HCT116 (cell line): ENCODE data around the gene INPP5B. TPM values are rescaled to one million over a fixed set of nuclear protein-coding genes. Genes with fewer than 3 reads are reported as not detected.

ENCODE experiments used
- ATAC-seq: fragments of 200-7000 bp; cut with Tn5 transposase; 2 replicates; pipeline ENCODE4 v1.9.1; 2020; ENCODE audit warnings: mild to moderate bottlenecking, moderate library complexity
- BruUV-seq: library from RNA; stranded (reverse); fragments of 400-500 nt; replicated peaks from 2 replicates; lab custom pipeline; 2021; lab: Mats Ljungman, UMichigan
- CTCF ChIA-PET: fragments of 300-600 bp; sonication (Branson Sonifier 250); formaldehyde crosslinking; loops from one replicate; lab custom pipeline; 2021; ENCODE audit warnings: antibody characterized with exemption; lab: Charles Lee
- POLR2A ChIA-PET: fragments of 300-600, 350-600 bp; sonication (Branson Sonifier 250); formaldehyde crosslinking; loops from one replicate; lab custom pipeline; 2021; ENCODE audit warnings: antibody characterized with exemption; lab: Charles Lee
- RAD21 ChIA-PET, 2 experiments: fragments of 300-600 bp; sonication (Branson Sonifier 250); formaldehyde crosslinking; loops; one replicate each; lab custom pipeline; 2023; ENCODE audit warnings: low total read pairs in 2 of 2; ENCODE audit not compliant: uncharacterized antibody in 2 of 2, unreplicated experiment in 2 of 2, low non-redundant PET in 1 of 2; lab: Charles Lee
- DNase-seq: peaks from one replicate; pipeline ENCODE4 v3.0.0-alpha.2; 2010; ENCODE audit warnings: low read depth, low spot score
- H2AFZ ChIP-seq: fragments of 200-600 bp; shearing (Covaris generic), sonication (generic); 2 replicates; pipeline ENCODE4 v1.6.1; 2017; ENCODE audit warnings: low read depth, mixed run types, mixed read lengths, antibody characterized with exemption, low read length; ENCODE audit not compliant: poor library complexity, severe bottlenecking
- H3K27ac ChIP-seq: 2 replicates; pipeline ENCODE4 v1.5.1; 2012; ENCODE audit warnings: low read depth, low read length
- H3K27me3 ChIP-seq: fragments of 200-600 bp; sonication (generic); 2 replicates; pipeline ENCODE4 v1.6.1; 2016; ENCODE audit warnings: mixed run types, low read length, mixed read lengths; ENCODE audit not compliant: insufficient read depth
- H3K36me3 ChIP-seq, 2 experiments: fragments of 200-500 bp in 1 of 2; fragments of 200-600 bp in 1 of 2; sonication (Bioruptor generic) in 1 of 2; sonication (generic) in 1 of 2; 2 replicates each; pipeline versions ENCODE4 v1.5.1 to v1.6.1; 2014 to 2016; ENCODE audit warnings: low read length in 2 of 2, inconsistent platforms in 1 of 2, mixed read lengths in 1 of 2, mixed run types in 1 of 2; ENCODE audit not compliant: insufficient read depth in 2 of 2, control insufficient read depth in 1 of 2
- H3K4me1 ChIP-seq, 2 experiments: fragments of 200-600 bp in 1 of 2; sonication (generic) in 1 of 2; 2 replicates each; pipeline versions ENCODE4 v1.5.1 to v1.6.1; 2012 to 2017; ENCODE audit warnings: low read length in 2 of 2, inconsistent platforms in 1 of 2, mild to moderate bottlenecking in 1 of 2, mixed read lengths in 1 of 2, mixed run types in 1 of 2, moderate library complexity in 1 of 2; ENCODE audit not compliant: insufficient read depth in 2 of 2, control insufficient read depth in 1 of 2
- H3K4me2 ChIP-seq: fragments of 200-600 bp; sonication (generic); 2 replicates; pipeline ENCODE4 v1.6.1; 2017; ENCODE audit warnings: mixed run types, low read length, mixed read lengths
- H3K4me3 ChIP-seq, 2 experiments: fragments of 200-600 bp in 1 of 2; sonication (generic) in 1 of 2; replicated peaks in 1 of 2; 2 replicates each; pipeline ENCODE4 v1.5.1; 2011 to 2016; ENCODE audit warnings: low read length in 2 of 2, control low read depth in 1 of 2, low read depth in 1 of 2, mild to moderate bottlenecking in 1 of 2, mixed read lengths in 1 of 2, mixed run types in 1 of 2
- H3K79me2 ChIP-seq: fragments of 200-600 bp; sonication (generic); 2 replicates; pipeline ENCODE4 v1.6.1; 2017; ENCODE audit warnings: mild to moderate bottlenecking, mixed run types, low read length, moderate library complexity, mixed read lengths; ENCODE audit not compliant: insufficient read depth
- H3K9ac ChIP-seq: fragments of 200-600 bp; sonication (generic); 2 replicates; pipeline ENCODE4 v1.6.1; 2016; ENCODE audit warnings: low read length, mixed read lengths
- H3K9me2 ChIP-seq: fragments of 200-600 bp; sonication (generic), shearing (Covaris generic); 2 replicates; pipeline ENCODE4 v1.6.1; 2017; ENCODE audit warnings: mixed run types, mild to moderate bottlenecking, moderate library complexity; ENCODE audit not compliant: insufficient read depth
- H3K9me3 ChIP-seq, 2 experiments: fragments of 200-500 bp in 1 of 2; fragments of 200-600 bp in 1 of 2; sonication (Bioruptor generic) in 1 of 2; sonication (generic) in 1 of 2; 2 replicates each; pipeline ENCODE4 v1.6.1; 2014 to 2017; ENCODE audit warnings: low read length in 2 of 2, mixed read lengths in 2 of 2, inconsistent platforms in 1 of 2, low read depth in 1 of 2, mild to moderate bottlenecking in 1 of 2, mixed run types in 1 of 2, moderate library complexity in 1 of 2; ENCODE audit not compliant: control insufficient read depth in 1 of 2, insufficient read depth in 1 of 2
- H4K20me1 ChIP-seq: fragments of 200-600 bp; sonication (generic), shearing (Covaris generic); 2 replicates; pipeline ENCODE4 v1.6.1; 2017; ENCODE audit warnings: mixed run types, mild to moderate bottlenecking, moderate library complexity; ENCODE audit not compliant: insufficient read depth
- CBX3 ChIP-seq: IDR thresholded peaks from 2 replicates; pipeline ENCODE4 v1.6.1; 2012; ENCODE audit warnings: low read depth
- CEBPB ChIP-seq: IDR thresholded peaks from 2 replicates; pipeline ENCODE4 v1.6.1; 2012; ENCODE audit warnings: low read depth
- CTCF ChIP-seq, 3 experiments: fragments of 200-600 bp in 1 of 3; sonication (generic) in 1 of 3; IDR thresholded peaks in 2 of 3; conservative IDR thresholded peaks in 1 of 3; 2 replicates each; pipeline ENCODE4 v1.5.1; 2012 to 2017; ENCODE audit warnings: low read depth in 2 of 3, low read length in 2 of 3, antibody characterized with exemption in 1 of 3, borderline replicate concordance in 1 of 3, control low read depth in 1 of 3, mild to moderate bottlenecking in 1 of 3, mixed read lengths in 1 of 3, mixed run types in 1 of 3, moderate library complexity in 1 of 3; ENCODE audit not compliant: insufficient read depth in 1 of 3
- ELF1 ChIP-seq: IDR thresholded peaks from 2 replicates; pipeline ENCODE4 v1.6.1; 2012; ENCODE audit warnings: low read depth, borderline replicate concordance
- FOSL1 ChIP-seq: IDR thresholded peaks from 2 replicates; pipeline ENCODE4 v1.6.1; 2012; ENCODE audit warnings: low read depth
- JUND ChIP-seq: IDR thresholded peaks from 2 replicates; pipeline ENCODE4 v1.6.1; 2012
- POLR2A ChIP-seq: IDR thresholded peaks from 2 replicates; pipeline ENCODE4 v1.7.0; 2011; ENCODE audit warnings: borderline replicate concordance; ENCODE audit not compliant: insufficient read depth, insufficient read length; ENCODE audit errors: extremely low read depth
- POLR2AphosphoS5 ChIP-seq: IDR thresholded peaks from 2 replicates; pipeline ENCODE4 v1.6.1; 2011; ENCODE audit warnings: mild to moderate bottlenecking, low read depth, low read length, moderate library complexity
- RAD21 ChIP-seq: IDR thresholded peaks from 2 replicates; pipeline ENCODE4 v1.6.1; 2012; ENCODE audit warnings: low read depth, mild to moderate bottlenecking
- SIN3A ChIP-seq: IDR thresholded peaks from 2 replicates; pipeline ENCODE4 v1.6.1; 2012; ENCODE audit warnings: low read depth
- SRF ChIP-seq: IDR thresholded peaks from 2 replicates; pipeline ENCODE4 v1.6.1; 2012; ENCODE audit warnings: low read depth
- intact Hi-C: fragments of 100-400 bp; cut with micrococcal nuclease; formaldehyde crosslinking; loops from 2 replicates; pipeline ENCODE4 v1.10.0; 2022
- total RNA-seq: library from RNA; stranded (reverse); gene quantifications from one replicate; pipeline ENCODE4 v1.2.1, GENCODE V29; 2021; ENCODE audit not compliant: unreplicated experiment
- TF ChIP-seq, protein P1 (sequence below): IDR thresholded peaks from 2 replicates; pipeline ENCODE4 v1.6.1; 2012; ENCODE audit warnings: low read depth
- TF ChIP-seq, protein P2 (sequence below): IDR thresholded peaks from 2 replicates; pipeline ENCODE4 v1.6.1; 2012
- TF ChIP-seq, protein P3 (sequence below): IDR thresholded peaks from 2 replicates; pipeline ENCODE4 v1.6.1; 2012

Gene INPP5B
- total RNA-seq, 1 experiment from 2014 or later = 20.8 TPM

GRCh38 chr1:37822906-37823815 lies 123.7 kb downstream of the INPP5B start:
- H3K9me3 ChIP-seq = no peaks in the 10 kb centered on the region
- intact Hi-C loops = no loop called here
- H3K36me3 ChIP-seq = peaks cover 22 to 36% of the 10 kb centered on the region in 2 experiments
- no TSS peak for BruUV-seq
- no peak overlapping the region for H3K4me2 ChIP-seq
- POLR2A ChIA-PET = no interaction called here
- DNase-seq = no peak
- no peaks in the 10 kb centered on the region for H3K9me2 ChIP-seq
- CTCF ChIA-PET = no interaction called here
- RAD21 ChIA-PET = no interaction called here
- no peak for ATAC-seq
- H3K79me2 ChIP-seq = no peaks in the 10 kb centered on the region
- no peak overlapping the region for H2AFZ ChIP-seq
- no peak overlapping the region for H3K4me3 ChIP-seq
- no peak overlapping the region for H3K27ac ChIP-seq
- H4K20me1 ChIP-seq = no peaks in the 10 kb centered on the region
- no peaks in the 10 kb centered on the region for H3K27me3 ChIP-seq
- H3K4me1 ChIP-seq = peaks cover 0 to 10% of the 10 kb centered on the region in 2 experiments; a peak in 2 of 4 replicates
- TF ChIP-seq CEBPB (no peak), RAD21 (no peak), FOSL1 (no peak), SRF (no peak)
- no peak overlapping the region for H3K9ac ChIP-seq

GRCh38 chr1:37821481-37821880 lies 125.4 kb downstream of the INPP5B start:
- Histone ChIP-seq H3K4me2 (no peak overlapping the region), H3K79me2 (no peaks in the 10 kb centered on the region), H2AFZ (no peak overlapping the region), H3K9ac (no peak overlapping the region), H3K9me2 (no peaks in the 10 kb centered on the region), H3K4me1 (peaks cover 0 to 10% of the 10 kb centered on the region in 2 experiments; a peak in 2 of 4 replicates), H4K20me1 (no peaks in the 10 kb centered on the region), H3K4me3 (no peak overlapping the region), H3K36me3 (peaks cover 29 to 40% of the 10 kb centered on the region in 2 experiments; a peak in 3 of 4 replicates), H3K27me3 (no peaks in the 10 kb centered on the region), H3K9me3 (no peaks in the 10 kb centered on the region), H3K27ac (no peak overlapping the region)
- CTCF ChIA-PET = no interaction called here
- intact Hi-C loops = no loop called here
- POLR2A ChIA-PET = no interaction called here
- RAD21 ChIA-PET = no interaction called here
- DNase-seq (no peak), ATAC-seq (no peak)
- no TSS peak for BruUV-seq
- TF ChIP-seq SRF (no peak), FOSL1 (no peak), SIN3A (no peak), POLR2AphosphoS5 (no peak), CTCF (IDR thresholded peaks at IDR 0.05 in 2 of 3, conservative IDR thresholded peaks at IDR 0.05 in 1 of 3; ENCODE audit: borderline replicate concordance in 1 of 3, insufficient read depth in 1 of 3, low read depth in 2 of 3, low read length in 2 of 3) (no peak), CBX3 (no peak), JUND (no peak), ELF1 (no peak), POLR2A (no peak)
- TF ChIP-seq, protein P1, sequence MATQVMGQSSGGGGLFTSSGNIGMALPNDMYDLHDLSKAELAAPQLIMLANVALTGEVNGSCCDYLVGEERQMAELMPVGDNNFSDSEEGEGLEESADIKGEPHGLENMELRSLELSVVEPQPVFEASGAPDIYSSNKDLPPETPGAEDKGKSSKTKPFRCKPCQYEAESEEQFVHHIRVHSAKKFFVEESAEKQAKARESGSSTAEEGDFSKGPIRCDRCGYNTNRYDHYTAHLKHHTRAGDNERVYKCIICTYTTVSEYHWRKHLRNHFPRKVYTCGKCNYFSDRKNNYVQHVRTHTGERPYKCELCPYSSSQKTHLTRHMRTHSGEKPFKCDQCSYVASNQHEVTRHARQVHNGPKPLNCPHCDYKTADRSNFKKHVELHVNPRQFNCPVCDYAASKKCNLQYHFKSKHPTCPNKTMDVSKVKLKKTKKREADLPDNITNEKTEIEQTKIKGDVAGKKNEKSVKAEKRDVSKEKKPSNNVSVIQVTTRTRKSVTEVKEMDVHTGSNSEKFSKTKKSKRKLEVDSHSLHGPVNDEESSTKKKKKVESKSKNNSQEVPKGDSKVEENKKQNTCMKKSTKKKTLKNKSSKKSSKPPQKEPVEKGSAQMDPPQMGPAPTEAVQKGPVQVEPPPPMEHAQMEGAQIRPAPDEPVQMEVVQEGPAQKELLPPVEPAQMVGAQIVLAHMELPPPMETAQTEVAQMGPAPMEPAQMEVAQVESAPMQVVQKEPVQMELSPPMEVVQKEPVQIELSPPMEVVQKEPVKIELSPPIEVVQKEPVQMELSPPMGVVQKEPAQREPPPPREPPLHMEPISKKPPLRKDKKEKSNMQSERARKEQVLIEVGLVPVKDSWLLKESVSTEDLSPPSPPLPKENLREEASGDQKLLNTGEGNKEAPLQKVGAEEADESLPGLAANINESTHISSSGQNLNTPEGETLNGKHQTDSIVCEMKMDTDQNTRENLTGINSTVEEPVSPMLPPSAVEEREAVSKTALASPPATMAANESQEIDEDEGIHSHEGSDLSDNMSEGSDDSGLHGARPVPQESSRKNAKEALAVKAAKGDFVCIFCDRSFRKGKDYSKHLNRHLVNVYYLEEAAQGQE = no peak
- TF ChIP-seq, protein P2, sequence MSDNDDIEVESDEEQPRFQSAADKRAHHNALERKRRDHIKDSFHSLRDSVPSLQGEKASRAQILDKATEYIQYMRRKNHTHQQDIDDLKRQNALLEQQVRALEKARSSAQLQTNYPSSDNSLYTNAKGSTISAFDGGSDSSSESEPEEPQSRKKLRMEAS = no peak
- TF ChIP-seq, protein P3, sequence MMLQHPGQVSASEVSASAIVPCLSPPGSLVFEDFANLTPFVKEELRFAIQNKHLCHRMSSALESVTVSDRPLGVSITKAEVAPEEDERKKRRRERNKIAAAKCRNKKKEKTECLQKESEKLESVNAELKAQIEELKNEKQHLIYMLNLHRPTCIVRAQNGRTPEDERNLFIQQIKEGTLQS = no peak
